ENCODE measurements around the gene MED12. TPM values are rescaled to one million over a fixed set of nuclear protein-coding genes. Genes with fewer than 3 reads are reported as not detected.
A peak's percentile ranks its signal among the peaks of the same experiment; 100 is the strongest.
"Not testable (repeated sequence)": the region's sequence is repeated elsewhere in the genome, so short reads cannot be mapped to it uniquely, and the experiment has no call there.

MED12 gene
- total RNA-seq, 2 donors from 2014 or later, result 22.9 to 48.8 TPM

- no peak for TF ChIP-seq CTCF (IDR thresholded peaks at IDR 0.05)
- Histone ChIP-seq H3K4me1 (ENCODE audit: control insufficient read depth in 1 of 2, low read depth in 2 of 2) (no peaks in the 10 kb centered on the region), H3K9me3 (no peaks in the 10 kb centered on the region), H3K36me3 (no peaks in the 10 kb centered on the region), H3K27me3 (replicated peaks; ENCODE audit: insufficient read depth) (no peaks in the 10 kb centered on the region), H3K27ac (no peak overlapping the region), H3K4me3 (no peak overlapping the region)
- DNase-seq (ENCODE audit: low spot score), result no peak
- ATAC-seq (ENCODE audit: insufficient number of reproducible peaks, low FRiP score, low read depth), result no peak
These were observed 57.1 kb downstream of the MED12 start for GRCh38 chrX:71175531-71175930.

GRCh38 chrX:71177327-71177726, 58.9 kb downstream of the MED12 start:
- no peaks in the 10 kb centered on the region for H3K27me3 ChIP-seq (replicated peaks; ENCODE audit: insufficient read depth)
- H3K9me3 ChIP-seq, result no peaks in the 10 kb centered on the region
- ATAC-seq (ENCODE audit: insufficient number of reproducible peaks, low FRiP score, low read depth), result no peak
- H3K4me3 ChIP-seq, result no peak overlapping the region
- H3K36me3 ChIP-seq, result no peaks in the 10 kb centered on the region
- H3K4me1 ChIP-seq (ENCODE audit: control insufficient read depth in 1 of 2, low read depth in 2 of 2), result no peaks in the 10 kb centered on the region
- no peak for TF ChIP-seq CTCF (IDR thresholded peaks at IDR 0.05)
- no peak overlapping the region for H3K27ac ChIP-seq
- no peak for DNase-seq (ENCODE audit: low spot score)

DNA sequence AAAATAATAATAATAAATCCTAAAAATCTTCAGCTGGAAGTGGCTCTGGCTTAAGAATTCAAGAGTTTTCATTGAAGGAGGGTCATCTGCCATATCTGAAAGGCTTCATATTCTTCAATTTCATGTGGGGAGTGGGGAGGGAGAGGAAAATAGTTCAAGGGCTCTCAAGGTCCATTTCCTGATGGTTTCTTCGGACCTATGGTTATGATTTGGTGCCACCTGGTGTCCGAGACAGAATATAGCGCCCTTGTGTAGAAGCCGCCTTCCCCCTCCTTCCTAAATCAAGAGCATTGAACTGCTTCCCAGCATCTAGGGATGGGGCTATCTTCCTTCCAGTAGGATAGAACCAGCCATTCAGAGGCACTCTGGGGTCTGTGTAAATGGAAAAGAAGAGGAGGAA, 60.5 kb downstream of the MED12 start:
- TF ChIP-seq CTCF (IDR thresholded peaks at IDR 0.05), result peak; percentile 57
- no peak overlapping the region for H3K4me3 ChIP-seq
- H3K27me3 ChIP-seq (replicated peaks; ENCODE audit: insufficient read depth), result no peaks in the 10 kb centered on the region
- no peak for DNase-seq (ENCODE audit: low spot score)
- ATAC-seq (ENCODE audit: insufficient number of reproducible peaks, low FRiP score, low read depth), result no peak
- peaks cover 0 to 6% of the 10 kb centered on the region in 2 donors for H3K4me1 ChIP-seq (ENCODE audit: control insufficient read depth in 1 of 2, low read depth in 2 of 2)
- H3K9me3 ChIP-seq, result no peaks in the 10 kb centered on the region
- H3K27ac ChIP-seq, result no peak overlapping the region
- no peaks in the 10 kb centered on the region for H3K36me3 ChIP-seq

- not testable (repeated sequence) for H3K27ac ChIP-seq; H3K27me3 ChIP-seq (replicated peaks; ENCODE audit: insufficient read depth); H3K9me3 ChIP-seq; H3K36me3 ChIP-seq; H3K4me3 ChIP-seq; H3K4me1 ChIP-seq (ENCODE audit: control insufficient read depth in 1 of 2, low read depth in 2 of 2); ATAC-seq (ENCODE audit: insufficient number of reproducible peaks, low FRiP score, low read depth); DNase-seq (ENCODE audit: low spot score)
These were observed 62.3 kb downstream of the MED12 start for GRCh38 chrX:71180579-71181265.

GRCh38 chrX:71181558-71181909, 63.1 kb downstream of the MED12 start:
- Histone ChIP-seq H3K9me3 (no peaks in the 10 kb centered on the region), H3K36me3 (no peaks in the 10 kb centered on the region), H3K4me3 (peak overlapping the region; percentile 81), H3K27ac (peak overlapping the region; percentile 73 to 87), H3K4me1 (ENCODE audit: control insufficient read depth in 1 of 2, low read depth in 2 of 2) (peaks cover 0 to 6% of the 10 kb centered on the region in 2 donors), H3K27me3 (replicated peaks; ENCODE audit: insufficient read depth) (no peaks in the 10 kb centered on the region)
- DNase-seq (ENCODE audit: low spot score) (no peak), ATAC-seq (ENCODE audit: insufficient number of reproducible peaks, low FRiP score, low read depth) (no peak)
- TF ChIP-seq CTCF (IDR thresholded peaks at IDR 0.05), result no peak
